PC-3 (cell line): ENCODE data around the gene ALOXE3.

Experiments
- EZH2phosphoT487 ChIP-seq: fragments of 300-600 bp; sonication (generic); IDR thresholded peaks from 2 replicates; pipeline ENCODE4 v1.6.1; 2018; ENCODE audit warnings: mild to moderate bottlenecking, antibody characterized with exemption, low read length, borderline replicate concordance
- TF ChIP-seq, protein P1 (sequence below): fragments of 300-600 bp; sonication (generic); conservative IDR thresholded peaks from 2 replicates; pipeline ENCODE4 v1.5.1; 2017; ENCODE audit warnings: antibody characterized with exemption, low read depth, mild to moderate bottlenecking, low read length

DNA sequence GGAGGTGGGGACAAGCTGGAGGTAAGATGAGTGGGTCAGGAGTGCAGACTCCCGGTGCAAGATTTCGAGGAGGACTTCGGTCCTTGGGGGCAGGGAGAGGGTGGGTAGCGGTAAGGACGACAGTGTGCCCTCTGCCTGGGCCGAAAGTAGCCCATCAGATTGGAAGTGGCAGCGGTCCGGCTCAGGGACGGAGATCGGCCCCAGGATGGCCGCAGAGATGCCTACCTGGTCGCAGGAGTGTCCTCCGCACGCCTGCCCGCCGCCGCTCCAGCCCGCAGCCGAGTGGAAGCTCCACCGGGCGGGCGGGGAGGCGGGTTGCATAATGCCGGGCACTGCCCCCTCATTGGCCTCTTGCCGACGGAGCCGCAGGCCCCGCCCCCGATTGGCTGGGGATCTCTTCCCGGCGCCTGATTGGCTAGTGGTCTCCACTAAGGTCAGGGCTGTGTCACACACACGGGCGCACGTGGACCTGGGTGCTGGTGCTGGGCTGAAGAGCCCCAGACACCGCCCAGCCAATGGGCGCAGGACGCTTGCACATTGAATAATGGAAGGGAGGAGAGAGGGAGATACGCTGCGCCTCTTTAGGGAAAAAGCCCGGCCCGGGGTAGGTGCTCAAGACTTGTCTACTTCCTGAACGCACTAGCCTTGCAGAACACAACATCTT, 33.9 kb upstream of the ALOXE3 start, which contains the start of gene PER1:
- TF ChIP-seq, protein P1, sequence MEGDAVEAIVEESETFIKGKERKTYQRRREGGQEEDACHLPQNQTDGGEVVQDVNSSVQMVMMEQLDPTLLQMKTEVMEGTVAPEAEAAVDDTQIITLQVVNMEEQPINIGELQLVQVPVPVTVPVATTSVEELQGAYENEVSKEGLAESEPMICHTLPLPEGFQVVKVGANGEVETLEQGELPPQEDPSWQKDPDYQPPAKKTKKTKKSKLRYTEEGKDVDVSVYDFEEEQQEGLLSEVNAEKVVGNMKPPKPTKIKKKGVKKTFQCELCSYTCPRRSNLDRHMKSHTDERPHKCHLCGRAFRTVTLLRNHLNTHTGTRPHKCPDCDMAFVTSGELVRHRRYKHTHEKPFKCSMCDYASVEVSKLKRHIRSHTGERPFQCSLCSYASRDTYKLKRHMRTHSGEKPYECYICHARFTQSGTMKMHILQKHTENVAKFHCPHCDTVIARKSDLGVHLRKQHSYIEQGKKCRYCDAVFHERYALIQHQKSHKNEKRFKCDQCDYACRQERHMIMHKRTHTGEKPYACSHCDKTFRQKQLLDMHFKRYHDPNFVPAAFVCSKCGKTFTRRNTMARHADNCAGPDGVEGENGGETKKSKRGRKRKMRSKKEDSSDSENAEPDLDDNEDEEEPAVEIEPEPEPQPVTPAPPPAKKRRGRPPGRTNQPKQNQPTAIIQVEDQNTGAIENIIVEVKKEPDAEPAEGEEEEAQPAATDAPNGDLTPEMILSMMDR: no peak
- TF ChIP-seq EZH2phosphoT487: no peak
